Breast epithelium (tissue), 3 donors: ENCODE measurements around the gene QDPR.

Experiments used
- CTCF ChIP-seq, 3 donors: fragments of 450-650 bp; IDR thresholded peaks; one replicate each; pipeline ENCODE4 v1.5.1; 2016 to 2017; ENCODE audit warnings: antibody characterized with exemption in 3 of 3, mild to moderate bottlenecking in 3 of 3, moderate library complexity in 3 of 3
- POLR2A ChIP-seq: fragments of 450-650 bp; IDR thresholded peaks from one replicate; pipeline ENCODE4 v1.6.1; 2016; ENCODE audit warnings: antibody characterized with exemption, mild to moderate bottlenecking, moderate library complexity
- POLR2AphosphoS5 ChIP-seq, 3 donors: sonication (generic); formaldehyde crosslinking; IDR thresholded peaks; one replicate each; pipeline ENCODE4 v1.6.1; 2017; ENCODE audit warnings: antibody characterized with exemption in 3 of 3

GRCh38 chr4:17531538-17532285, 19.8 kb upstream of the QDPR start:
- no peak for TF ChIP-seq CTCF (IDR thresholded peaks at IDR 0.05)
- no peak for TF ChIP-seq POLR2A
- TF ChIP-seq POLR2AphosphoS5 (IDR thresholded peaks at IDR 0.05): no peak
